NCI-H510A (cell line): Measurements from ENCODE around the gene DOCK9.
"Not testable (repeated sequence)": the region's sequence is repeated elsewhere in the genome, so short reads cannot be mapped to it uniquely, and the experiment has no call there.

Experiments used
- DNase-seq: peaks from one replicate; lab custom pipeline; 2025; lab: John Stamatoyannopoulos, UW

DOCK9 gene

GRCh38 chr13:98775386-98775785 is 202.5 kb downstream of the DOCK9 start:
- DNase-seq = no peak

- no peak for DNase-seq
Observed at GRCh38 chr13:98774776-98775175, 203.1 kb downstream of the DOCK9 start.

- DNase-seq = no peak
Observed at GRCh38 chr13:98773921-98774320, 203.9 kb downstream of the DOCK9 start.

GRCh38 chr13:98772794-98773452 is 204.9 kb downstream of the DOCK9 start:
- no peak for DNase-seq

- peak; percentile 19 for DNase-seq
Observed at GRCh38 chr13:98771838-98772611, 205.8 kb downstream of the DOCK9 start.

GRCh38 chr13:98769736-98770135 is 208.1 kb downstream of the DOCK9 start:
- DNase-seq = no peak

- no peak for DNase-seq
Observed at GRCh38 chr13:98768522-98768921, 209.3 kb downstream of the DOCK9 start.

GRCh38 chr13:98766697-98767096 is 211.2 kb downstream of the DOCK9 start:
- DNase-seq = no peak

GRCh38 chr13:98765996-98766519 is 211.8 kb downstream of the DOCK9 start:
- no peak for DNase-seq

- DNase-seq = no peak
Observed at GRCh38 chr13:98761986-98762616, 215.8 kb downstream of the DOCK9 start.

- no peak for DNase-seq
Observed at GRCh38 chr13:98761126-98761985, 216.5 kb downstream of the DOCK9 start.

- DNase-seq = no peak
Observed at GRCh38 chr13:98755729-98756128, 222.1 kb downstream of the DOCK9 start.

- DNase-seq = no peak
Observed at GRCh38 chr13:98755116-98755515, 222.7 kb downstream of the DOCK9 start.

- not testable (repeated sequence) for DNase-seq
Observed at GRCh38 chr13:98754468-98754867, 223.4 kb downstream of the DOCK9 start.

- DNase-seq = no peak
Observed at GRCh38 chr13:98752467-98753290, 225.2 kb downstream of the DOCK9 start, which contains the start of gene SLC15A1. SLC15A1 (minus strand) TSS chr13:98752672; CDS start chr13:98752598, 74 bp downstream.

GRCh38 chr13:98751861-98752466 is 225.9 kb downstream of the DOCK9 start:
- no peak for DNase-seq

- DNase-seq = no peak
Observed at GRCh38 chr13:98751367-98751782, 226.5 kb downstream of the DOCK9 start.

- no peak for DNase-seq
Observed at GRCh38 chr13:98749501-98749900, 228.4 kb downstream of the DOCK9 start.

GRCh38 chr13:98746968-98747367 is 230.9 kb downstream of the DOCK9 start:
- no peak for DNase-seq
